T-helper 1 cell treated with Interleukin-12 subunit alpha and Interleukin-12 subunit beta and Interleukin-4 antibody, amounts not matched to agents 30 μg/mL and 1 μg/mL, for 36 hours (primary cell): ENCODE data around the gene ZNF362.

ENCODE experiments used
- H3K27ac Mint-ChIP-seq: one replicate; pipeline ENCODE4 v1.8.0; 2021; ENCODE audit warnings: mild to moderate bottlenecking, mixed read lengths
- H3K27me3 Mint-ChIP-seq: one replicate; pipeline ENCODE4 v1.8.0; 2021; ENCODE audit warnings: low read depth, mixed read lengths
- H3K36me3 Mint-ChIP-seq: one replicate; pipeline ENCODE4 v1.8.0; 2021; ENCODE audit warnings: low read depth, mixed read lengths
- H3K4me1 Mint-ChIP-seq: one replicate; pipeline ENCODE4 v1.8.0; 2021; ENCODE audit warnings: low read depth, mixed read lengths
- H3K4me3 Mint-ChIP-seq: one replicate; pipeline ENCODE4 v1.8.0; 2021; ENCODE audit warnings: mild to moderate bottlenecking, moderate library complexity, mixed read lengths
- H3K9me3 Mint-ChIP-seq: one replicate; pipeline ENCODE4 v1.8.0; 2021; ENCODE audit warnings: mixed read lengths

The ZNF362 gene, protein sequence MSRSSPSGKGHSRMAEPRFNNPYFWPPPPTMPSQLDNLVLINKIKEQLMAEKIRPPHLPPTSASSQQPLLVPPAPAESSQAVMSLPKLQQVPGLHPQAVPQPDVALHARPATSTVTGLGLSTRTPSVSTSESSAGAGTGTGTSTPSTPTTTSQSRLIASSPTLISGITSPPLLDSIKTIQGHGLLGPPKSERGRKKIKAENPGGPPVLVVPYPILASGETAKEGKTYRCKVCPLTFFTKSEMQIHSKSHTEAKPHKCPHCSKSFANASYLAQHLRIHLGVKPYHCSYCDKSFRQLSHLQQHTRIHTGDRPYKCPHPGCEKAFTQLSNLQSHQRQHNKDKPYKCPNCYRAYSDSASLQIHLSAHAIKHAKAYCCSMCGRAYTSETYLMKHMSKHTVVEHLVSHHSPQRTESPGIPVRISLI

DNA sequence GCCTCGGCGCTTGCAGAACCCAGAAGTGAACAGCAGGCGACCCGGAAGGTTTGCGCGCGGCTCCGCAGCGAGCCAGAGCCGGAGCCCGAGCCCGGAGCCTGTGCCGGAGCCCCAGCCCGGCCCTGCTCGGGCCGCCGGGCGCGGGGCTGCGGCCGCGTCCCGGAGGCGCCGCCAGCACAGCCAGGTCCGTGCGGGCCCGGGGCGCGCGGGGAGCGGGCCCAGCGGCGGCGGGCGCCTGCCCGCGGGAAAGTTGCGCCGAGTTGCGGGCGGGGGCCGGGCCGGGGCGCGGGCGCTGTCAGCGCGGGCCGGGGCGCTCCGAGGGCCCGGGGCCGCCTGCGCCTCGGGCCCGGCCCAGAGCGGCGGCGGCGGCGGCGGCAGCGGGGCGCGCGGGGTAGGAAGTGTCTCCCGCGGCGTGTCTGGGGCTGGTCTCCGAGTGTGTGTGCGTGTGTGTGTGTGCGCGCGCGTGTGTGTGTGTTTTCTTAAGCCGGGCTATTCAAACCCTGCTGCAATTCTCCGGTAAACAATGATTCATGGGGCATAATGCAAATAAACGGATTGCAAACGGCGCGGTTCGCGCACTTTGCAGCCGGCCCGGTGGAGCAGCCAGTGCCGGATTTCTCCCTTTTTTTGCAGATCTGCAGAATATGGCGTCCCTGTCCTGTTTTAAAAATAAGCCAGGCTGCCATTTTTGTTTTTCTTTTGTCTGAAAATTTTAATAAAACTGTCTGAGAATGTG, at the start of gene ZNF362:
Gene ZNF362, plus strand, starts transcription at position 22 of the 736 bp plus-strand sequence. CDS start 14,083 bp downstream, outside the sequence.
- peaks cover 7% of the 10 kb centered on the region for H3K36me3 Mint-ChIP-seq

DNA sequence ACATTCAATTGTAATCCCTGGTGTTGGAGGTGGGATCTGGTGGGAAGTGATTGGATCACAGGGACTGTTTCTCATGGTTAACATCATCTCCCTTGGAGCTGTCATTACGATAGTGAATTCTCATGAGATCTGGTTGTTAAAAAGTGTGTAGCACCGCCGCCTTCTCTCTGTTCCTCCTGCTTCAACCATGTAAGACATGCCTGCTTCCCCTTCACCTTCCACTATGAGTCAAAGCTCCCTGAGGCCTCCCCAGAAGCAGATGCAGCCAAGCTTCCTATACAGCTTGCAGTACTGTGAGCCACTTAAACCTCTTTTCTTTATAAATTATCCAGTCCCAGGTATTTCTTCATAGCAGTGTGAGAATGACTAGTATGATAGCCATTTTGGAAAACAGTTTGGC, 44.3 kb upstream of the ZNF362 start:
- Mint-ChIP-seq H3K27ac (no peak overlapping the region), H3K4me3 (no peak overlapping the region), H3K27me3 (peaks cover 42% of the 10 kb centered on the region), H3K36me3 (no peaks in the 10 kb centered on the region), H3K4me1 (no peaks in the 10 kb centered on the region), H3K9me3 (no peaks in the 10 kb centered on the region)

More for the DNA sequence above, at the start of gene ZNF362:
- Mint-ChIP-seq H3K27ac (peak within 1 kb of the TSS; percentile 96), H3K27me3 (peaks cover 7% of the 10 kb centered on the region), H3K9me3 (no peaks in the 10 kb centered on the region), H3K4me3 (peak within 1 kb of the TSS; percentile 96), H3K4me1 (peaks cover 24% of the 10 kb centered on the region)

DNA sequence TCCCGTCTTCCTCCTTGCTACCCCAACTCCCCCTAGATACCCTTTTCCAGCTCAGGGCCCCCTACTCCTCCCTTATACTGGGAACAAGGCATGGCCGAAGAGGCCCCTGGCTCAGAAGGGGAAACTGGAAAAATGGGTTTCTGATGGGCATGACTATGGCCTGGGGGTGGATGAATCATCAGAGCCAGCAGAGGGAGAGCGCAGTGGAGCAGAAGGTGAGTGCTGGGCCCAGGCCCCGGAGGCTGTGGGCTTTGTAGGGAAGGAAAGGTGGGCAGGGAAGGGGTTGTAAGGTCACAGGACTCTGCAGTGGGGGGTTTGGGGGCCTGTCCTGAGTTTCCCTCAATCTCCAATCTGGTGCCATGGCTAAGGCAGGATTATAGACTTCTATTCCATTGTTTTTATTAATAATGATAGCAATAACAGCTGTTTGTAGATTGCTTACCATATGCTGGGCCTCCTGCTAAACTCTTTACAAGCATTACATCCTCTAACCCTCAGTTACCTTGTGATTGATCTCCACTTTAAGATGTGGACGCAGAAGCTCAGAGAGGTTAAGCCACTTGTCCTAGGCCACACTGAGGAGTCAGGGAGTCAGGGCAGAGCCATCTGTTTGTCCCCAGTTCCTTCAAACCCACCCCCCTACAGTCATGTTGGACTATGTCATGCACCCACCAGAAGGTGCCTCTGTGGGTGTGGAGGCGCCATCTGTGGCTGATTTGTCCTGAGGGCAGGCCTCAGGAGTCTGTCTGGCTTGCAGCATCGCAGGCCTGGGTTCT, 36.2 kb upstream of the ZNF362 start:
- H3K36me3 Mint-ChIP-seq = no peaks in the 10 kb centered on the region
- H3K27ac Mint-ChIP-seq = no peak overlapping the region
- H3K4me1 Mint-ChIP-seq = peaks cover 1% of the 10 kb centered on the region
- H3K4me3 Mint-ChIP-seq = no peak overlapping the region
- peaks cover 13% of the 10 kb centered on the region for H3K9me3 Mint-ChIP-seq
- peaks cover 20% of the 10 kb centered on the region for H3K27me3 Mint-ChIP-seq

DNA sequence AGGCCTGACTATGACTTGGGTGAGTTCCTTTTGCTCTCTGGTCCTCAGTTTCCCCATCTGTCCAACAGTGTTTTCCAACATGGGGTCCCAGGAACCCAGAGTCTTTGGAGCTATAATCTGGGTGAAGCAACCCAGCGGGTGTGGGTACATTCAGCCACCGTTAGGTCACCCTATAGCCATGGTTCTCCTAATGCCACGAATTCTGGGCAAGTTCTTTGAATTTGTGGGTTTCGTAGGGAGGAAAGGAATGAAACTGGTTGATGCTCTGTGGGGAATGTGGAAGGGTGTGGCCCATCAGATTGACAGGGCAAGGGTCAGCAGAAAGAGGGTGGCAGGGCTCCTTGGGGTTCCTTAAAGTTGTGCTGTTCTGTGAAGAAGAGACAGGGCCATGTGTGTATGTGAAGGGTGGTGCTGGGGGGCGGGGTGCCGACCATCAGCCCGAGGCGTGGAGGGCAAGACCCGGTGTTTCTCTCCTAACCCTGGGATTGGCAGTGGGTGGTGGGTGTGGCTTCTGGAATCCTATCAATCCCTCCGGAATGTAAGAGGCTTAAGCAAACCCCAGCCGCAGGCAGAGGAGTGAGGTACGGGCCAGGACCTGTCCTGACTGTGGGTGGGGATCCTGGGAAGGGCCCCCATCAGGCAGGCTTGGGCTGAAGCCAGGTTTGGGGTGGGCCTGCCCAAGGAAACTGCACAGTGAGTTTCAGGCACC, 35.5 kb upstream of the ZNF362 start:
- Mint-ChIP-seq H3K4me1 (peaks cover 1% of the 10 kb centered on the region), H3K9me3 (peaks cover 14% of the 10 kb centered on the region), H3K4me3 (no peak overlapping the region), H3K27me3 (peaks cover 18% of the 10 kb centered on the region), H3K27ac (no peak overlapping the region), H3K36me3 (no peaks in the 10 kb centered on the region)

DNA sequence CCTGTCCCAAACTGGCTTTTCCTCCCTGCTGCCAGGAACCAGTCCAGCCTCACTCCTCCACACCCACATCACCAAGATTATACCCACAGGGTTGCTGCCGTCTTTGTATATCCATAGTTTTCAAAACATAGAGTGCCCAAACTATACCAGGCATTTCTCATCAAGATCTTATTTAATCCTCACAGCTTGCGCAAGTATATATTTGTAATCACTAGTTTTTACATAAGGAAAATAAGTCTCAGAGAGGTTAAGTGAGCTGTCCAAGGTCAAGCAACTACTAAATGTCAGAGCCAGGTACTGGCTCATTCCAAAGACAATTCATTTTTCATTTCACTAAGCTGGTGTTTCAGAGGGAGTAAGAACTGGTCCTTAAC, 34.9 kb upstream of the ZNF362 start:
- Mint-ChIP-seq H3K27me3 (peaks cover 18% of the 10 kb centered on the region), H3K36me3 (no peaks in the 10 kb centered on the region), H3K27ac (no peak overlapping the region), H3K4me1 (peaks cover 1% of the 10 kb centered on the region), H3K4me3 (no peak overlapping the region), H3K9me3 (peaks cover 14% of the 10 kb centered on the region)

DNA sequence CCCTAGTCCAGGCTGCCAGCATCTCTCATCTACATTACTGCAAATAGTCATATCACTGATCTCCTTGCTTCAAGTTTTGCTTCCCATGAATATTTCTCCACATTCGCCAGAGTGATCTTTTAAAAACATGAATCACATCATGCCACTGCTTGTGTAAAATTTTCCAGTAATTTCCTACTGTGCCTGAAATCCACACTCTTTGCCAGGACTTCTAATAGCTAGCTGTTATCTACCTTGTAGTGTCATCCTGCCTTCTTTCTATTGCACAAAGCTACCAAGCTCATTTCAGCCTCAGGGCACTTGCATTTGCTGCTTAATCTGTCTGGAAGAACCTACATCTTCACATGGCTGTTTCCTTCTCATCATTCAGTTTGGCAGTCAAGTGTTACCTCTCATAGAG, 33.9 kb upstream of the ZNF362 start:
- peaks cover 1% of the 10 kb centered on the region for H3K4me1 Mint-ChIP-seq
- no peak overlapping the region for H3K27ac Mint-ChIP-seq
- peaks cover 14% of the 10 kb centered on the region for H3K9me3 Mint-ChIP-seq
- peaks cover 18% of the 10 kb centered on the region for H3K27me3 Mint-ChIP-seq
- no peaks in the 10 kb centered on the region for H3K36me3 Mint-ChIP-seq
- no peak overlapping the region for H3K4me3 Mint-ChIP-seq

DNA sequence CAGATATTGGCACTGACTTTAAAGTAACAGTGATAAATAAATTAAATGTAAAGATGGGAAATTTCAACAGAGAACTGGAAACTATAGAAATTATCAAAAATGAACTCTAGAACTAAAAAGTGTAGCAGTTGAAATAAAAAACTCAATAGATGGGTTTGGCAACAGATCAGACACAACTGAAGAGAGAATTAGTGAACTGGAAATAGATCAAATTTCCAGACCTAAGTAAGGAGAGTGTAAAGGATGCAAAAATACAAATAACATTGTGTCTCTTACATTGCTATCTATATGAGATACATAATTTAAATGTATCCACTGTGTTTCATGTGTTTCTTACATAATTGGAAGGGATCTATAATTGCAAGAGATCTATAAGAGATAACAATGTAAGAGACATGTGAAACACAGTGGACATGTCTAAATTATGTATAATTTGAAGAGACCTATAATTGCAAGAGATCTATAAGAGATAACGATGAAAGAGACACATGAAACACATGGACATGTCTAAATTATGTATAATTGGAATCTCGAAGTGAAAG, 32.1 kb upstream of the ZNF362 start:
- Mint-ChIP-seq H3K27ac (no peak overlapping the region), H3K4me1 (no peaks in the 10 kb centered on the region), H3K4me3 (no peak overlapping the region), H3K27me3 (peaks cover 32% of the 10 kb centered on the region), H3K36me3 (no peaks in the 10 kb centered on the region), H3K9me3 (peaks cover 14% of the 10 kb centered on the region)

DNA sequence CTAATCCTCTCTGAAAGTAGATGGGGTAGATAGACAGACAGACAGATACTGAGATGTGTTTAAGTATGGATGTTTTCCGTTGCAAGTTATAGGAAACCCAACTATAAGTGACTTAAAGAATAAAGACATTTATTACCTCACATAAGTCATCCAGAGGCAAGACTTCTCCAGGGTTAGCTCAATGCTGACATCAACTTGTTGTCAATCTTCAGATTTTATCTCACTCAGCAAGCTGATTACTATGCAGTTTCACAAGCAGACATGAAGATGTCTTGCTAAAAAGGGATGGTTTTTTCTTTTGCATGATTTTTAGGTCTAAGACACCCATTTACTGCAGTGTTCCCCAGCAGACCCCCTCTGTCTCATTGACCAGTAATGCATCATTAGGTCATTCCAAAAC, 30.7 kb upstream of the ZNF362 start:
- peaks cover 14% of the 10 kb centered on the region for H3K9me3 Mint-ChIP-seq
- H3K27me3 Mint-ChIP-seq = peaks cover 34% of the 10 kb centered on the region
- no peaks in the 10 kb centered on the region for H3K4me1 Mint-ChIP-seq
- no peaks in the 10 kb centered on the region for H3K36me3 Mint-ChIP-seq
- no peak overlapping the region for H3K4me3 Mint-ChIP-seq
- no peak overlapping the region for H3K27ac Mint-ChIP-seq

DNA sequence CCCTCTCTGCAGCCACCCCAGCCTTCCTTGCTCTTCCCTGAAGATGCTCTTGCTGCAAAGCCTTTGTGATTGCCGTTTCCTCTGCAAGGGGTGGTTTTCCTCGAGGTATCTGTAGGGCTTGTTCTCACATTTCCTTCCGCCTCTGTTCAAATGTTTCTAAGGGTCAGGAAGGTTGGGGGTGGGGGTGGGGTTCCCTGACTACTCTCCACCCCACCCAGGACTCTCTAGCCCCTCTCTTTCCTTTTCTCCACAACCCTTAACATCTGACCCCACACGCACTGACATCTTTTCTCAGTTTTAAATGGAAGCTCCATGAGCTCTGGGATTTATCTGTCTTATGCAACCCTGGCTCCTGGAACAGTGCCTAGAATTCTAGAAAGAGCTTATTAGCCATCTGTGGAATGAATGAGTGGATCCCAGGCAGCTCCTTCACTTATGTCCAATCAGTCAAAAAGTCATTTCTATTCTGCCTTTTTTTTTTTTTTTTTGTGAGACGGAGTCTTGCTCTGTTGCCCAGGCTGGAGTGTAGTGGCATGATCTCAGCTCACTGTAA, 27.3 kb upstream of the ZNF362 start:
- Mint-ChIP-seq H3K27ac (no peak overlapping the region), H3K36me3 (no peaks in the 10 kb centered on the region), H3K9me3 (peaks cover 11% of the 10 kb centered on the region), H3K4me1 (no peaks in the 10 kb centered on the region), H3K4me3 (no peak overlapping the region), H3K27me3 (peaks cover 24% of the 10 kb centered on the region)

DNA sequence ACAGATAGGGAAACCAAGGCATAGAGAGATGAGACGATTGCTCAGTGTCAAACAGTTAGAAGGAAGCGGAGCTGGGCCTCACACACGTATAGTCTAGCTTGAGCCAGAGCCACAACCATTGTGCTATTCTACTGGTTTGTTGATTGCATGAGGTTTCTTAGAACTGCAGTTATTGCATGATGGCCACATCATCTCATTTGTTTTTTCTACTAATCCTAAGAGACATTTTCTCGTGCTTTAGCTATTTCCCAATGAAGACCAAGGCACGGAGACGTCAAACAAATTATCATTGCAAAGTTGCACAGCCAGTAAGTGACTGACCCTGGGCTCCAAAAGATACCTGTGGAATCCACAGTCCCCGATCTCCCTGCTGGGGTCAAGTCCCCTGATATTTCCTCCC, 25.1 kb upstream of the ZNF362 start:
- no peaks in the 10 kb centered on the region for H3K4me1 Mint-ChIP-seq
- no peak overlapping the region for H3K27ac Mint-ChIP-seq
- H3K9me3 Mint-ChIP-seq = no peaks in the 10 kb centered on the region
- H3K36me3 Mint-ChIP-seq = no peaks in the 10 kb centered on the region
- peaks cover 16% of the 10 kb centered on the region for H3K27me3 Mint-ChIP-seq
- no peak overlapping the region for H3K4me3 Mint-ChIP-seq

DNA sequence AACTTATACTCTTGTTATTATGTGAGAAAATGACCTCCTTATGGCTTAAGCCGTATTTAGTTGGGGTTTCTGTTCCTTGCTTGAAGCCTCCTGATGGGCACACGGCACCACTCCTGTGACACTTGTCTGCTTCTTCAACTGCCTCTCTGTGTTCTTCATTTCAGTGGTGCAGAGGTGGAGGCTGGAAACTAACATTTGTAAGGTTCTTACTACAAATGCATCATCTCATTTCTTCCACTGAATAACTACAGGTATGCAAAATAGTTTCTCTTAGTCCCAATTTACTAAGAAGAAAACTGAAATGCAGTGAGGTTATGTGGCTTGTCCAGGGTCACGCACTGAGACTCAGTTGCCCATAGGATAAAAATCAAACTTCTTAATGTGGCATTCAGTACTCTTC, 23.6 kb upstream of the ZNF362 start:
- Mint-ChIP-seq H3K36me3 (no peaks in the 10 kb centered on the region), H3K9me3 (no peaks in the 10 kb centered on the region), H3K4me3 (no peak overlapping the region), H3K27me3 (peaks cover 16% of the 10 kb centered on the region), H3K27ac (no peak overlapping the region), H3K4me1 (peaks cover 4% of the 10 kb centered on the region)

DNA sequence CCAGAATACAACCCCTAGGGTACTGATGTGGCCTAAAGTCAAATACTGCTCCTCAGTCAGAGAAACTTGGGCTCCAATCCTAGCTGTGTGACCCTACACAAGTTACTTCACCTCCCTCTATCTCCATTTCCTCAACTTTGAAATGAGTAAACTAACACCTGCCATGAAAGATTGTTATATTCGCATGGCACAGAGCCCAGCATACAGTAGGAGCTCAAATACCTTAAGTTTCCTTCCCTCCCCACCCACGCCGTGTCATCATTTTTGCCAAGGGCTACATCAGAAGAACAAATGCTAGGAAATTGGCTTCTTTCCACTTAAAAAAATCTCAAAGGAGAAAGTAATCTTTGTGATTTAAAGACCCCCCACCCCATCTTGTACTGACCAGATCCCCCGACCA, 22.2 kb upstream of the ZNF362 start:
- H3K27ac Mint-ChIP-seq = no peak overlapping the region
- H3K4me1 Mint-ChIP-seq = peaks cover 6% of the 10 kb centered on the region
- H3K27me3 Mint-ChIP-seq = peaks cover 4% of the 10 kb centered on the region
- no peaks in the 10 kb centered on the region for H3K9me3 Mint-ChIP-seq
- H3K4me3 Mint-ChIP-seq = no peak overlapping the region
- H3K36me3 Mint-ChIP-seq = no peaks in the 10 kb centered on the region

DNA sequence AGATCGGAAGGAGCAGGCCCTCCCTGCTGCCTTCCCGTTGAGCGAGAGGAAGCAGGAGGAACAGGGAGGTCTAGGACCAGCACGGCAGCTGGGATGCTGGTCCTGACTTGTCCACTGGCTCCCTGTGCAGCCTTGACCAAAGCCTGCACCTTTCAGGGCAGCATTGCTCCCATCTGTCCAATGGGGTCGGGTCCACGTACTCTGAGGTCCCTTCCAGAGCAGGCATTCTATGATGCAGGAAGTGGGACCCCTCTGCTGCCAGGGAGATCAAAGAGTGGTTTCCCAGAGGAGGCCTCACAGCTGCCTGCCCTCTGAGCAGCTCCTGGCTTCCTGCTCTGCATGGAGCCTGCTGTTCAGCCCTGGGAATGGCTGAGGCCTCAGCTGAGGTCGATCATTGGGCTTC, 21.7 kb upstream of the ZNF362 start:
- no peak overlapping the region for H3K4me3 Mint-ChIP-seq
- H3K27ac Mint-ChIP-seq = no peak overlapping the region
- H3K27me3 Mint-ChIP-seq = peaks cover 6% of the 10 kb centered on the region
- H3K9me3 Mint-ChIP-seq = no peaks in the 10 kb centered on the region
- no peaks in the 10 kb centered on the region for H3K36me3 Mint-ChIP-seq
- H3K4me1 Mint-ChIP-seq = peaks cover 6% of the 10 kb centered on the region

DNA sequence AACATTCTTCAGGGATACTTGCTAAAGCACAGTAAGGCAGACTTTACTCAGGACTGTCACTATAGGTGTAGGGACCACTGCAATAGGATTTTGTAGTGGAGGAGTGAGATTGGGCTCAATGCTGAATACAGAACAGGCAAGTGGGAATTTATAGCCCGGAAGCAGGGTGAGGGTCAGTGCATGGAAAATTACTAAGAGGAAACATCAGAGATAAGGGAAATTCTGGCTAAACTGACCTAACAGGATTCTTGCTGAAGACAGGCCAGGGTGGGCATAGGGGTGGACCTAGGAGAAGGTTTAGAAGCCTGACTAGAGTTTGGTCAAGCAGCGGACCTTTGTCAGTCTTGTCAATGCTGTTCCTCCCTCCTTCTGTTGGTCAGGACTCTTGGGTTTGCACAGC, 20.8 kb upstream of the ZNF362 start:
- no peak overlapping the region for H3K4me3 Mint-ChIP-seq
- H3K36me3 Mint-ChIP-seq = no peaks in the 10 kb centered on the region
- H3K27me3 Mint-ChIP-seq = peaks cover 11% of the 10 kb centered on the region
- no peak overlapping the region for H3K27ac Mint-ChIP-seq
- H3K9me3 Mint-ChIP-seq = no peaks in the 10 kb centered on the region
- peaks cover 6% of the 10 kb centered on the region for H3K4me1 Mint-ChIP-seq
